CD4-positive, alpha-beta T cell treated with Interleukin-10 for 1 hour (primary cell): ENCODE measurements around the gene SLC13A5.
A peak's percentile ranks its signal among the peaks of the same experiment; 100 is the strongest.
"Not testable (repeated sequence)": the region's sequence is repeated elsewhere in the genome, so short reads cannot be mapped to it uniquely, and the experiment has no call there.

Experiments
- DNase-seq: peaks from one replicate; pipeline ENCODE4 v3.0.0-alpha.2; 2020

The SLC13A5 gene

DNA sequence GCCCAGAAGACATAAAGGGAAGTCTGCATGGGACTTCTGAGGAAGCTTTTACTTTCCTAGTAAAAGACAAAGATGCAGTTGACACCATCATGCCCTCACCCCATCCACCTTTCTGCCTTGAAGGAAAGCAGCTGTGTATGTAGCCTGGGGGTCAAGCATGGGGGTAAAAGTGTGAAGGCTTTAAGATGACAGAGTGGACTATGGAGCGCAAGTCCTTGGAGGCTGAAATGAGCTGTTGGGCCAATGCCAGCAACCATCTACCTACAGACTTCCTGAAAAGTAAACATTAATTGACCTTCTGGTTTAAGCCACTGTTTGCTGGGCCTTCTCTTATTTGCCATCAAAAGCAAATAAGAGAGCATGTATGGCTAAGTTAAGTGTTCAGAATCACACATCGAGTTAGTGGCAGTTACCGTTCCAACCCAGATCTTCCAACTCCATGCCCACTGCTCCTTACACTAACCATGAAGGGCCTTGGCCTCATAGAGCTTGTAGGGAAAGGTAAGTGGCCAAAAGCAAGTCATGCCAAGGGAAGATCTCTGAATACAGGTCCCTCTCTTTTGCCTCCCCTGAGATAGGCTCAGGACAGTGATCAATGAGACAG, 30.0 kb downstream of the SLC13A5 start:
- DNase-seq, result no peak

DNA sequence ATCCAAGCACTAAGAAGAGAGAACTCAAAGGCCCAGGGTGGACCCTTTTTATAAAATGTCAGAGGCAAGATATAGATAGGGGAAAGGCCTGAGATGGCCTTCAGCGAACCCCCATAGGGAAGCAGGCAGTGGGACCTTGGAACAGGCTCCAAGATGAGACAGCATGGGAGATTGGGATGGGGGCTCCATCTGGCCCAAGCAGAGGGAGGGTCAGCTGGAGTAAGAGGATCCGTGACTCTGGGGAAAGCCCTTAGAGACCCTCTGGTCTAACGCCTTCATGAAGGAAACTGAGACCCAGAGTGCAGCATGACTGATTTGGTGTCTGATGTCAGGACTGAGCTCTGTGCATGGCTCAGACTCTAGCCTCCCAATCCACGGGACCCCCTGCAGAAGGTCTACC, 30.8 kb downstream of the SLC13A5 start:
- DNase-seq, result no peak

GRCh38 chr17:6681671-6682070, 31.5 kb downstream of the SLC13A5 start:
- DNase-seq, result no peak

GRCh38 chr17:6681176-6681575, 32.0 kb downstream of the SLC13A5 start:
- no peak for DNase-seq

- no peak for DNase-seq
Observed at GRCh38 chr17:6679241-6679640, 33.9 kb downstream of the SLC13A5 start.

GRCh38 chr17:6677946-6678345, 35.2 kb downstream of the SLC13A5 start:
- no peak for DNase-seq

DNA sequence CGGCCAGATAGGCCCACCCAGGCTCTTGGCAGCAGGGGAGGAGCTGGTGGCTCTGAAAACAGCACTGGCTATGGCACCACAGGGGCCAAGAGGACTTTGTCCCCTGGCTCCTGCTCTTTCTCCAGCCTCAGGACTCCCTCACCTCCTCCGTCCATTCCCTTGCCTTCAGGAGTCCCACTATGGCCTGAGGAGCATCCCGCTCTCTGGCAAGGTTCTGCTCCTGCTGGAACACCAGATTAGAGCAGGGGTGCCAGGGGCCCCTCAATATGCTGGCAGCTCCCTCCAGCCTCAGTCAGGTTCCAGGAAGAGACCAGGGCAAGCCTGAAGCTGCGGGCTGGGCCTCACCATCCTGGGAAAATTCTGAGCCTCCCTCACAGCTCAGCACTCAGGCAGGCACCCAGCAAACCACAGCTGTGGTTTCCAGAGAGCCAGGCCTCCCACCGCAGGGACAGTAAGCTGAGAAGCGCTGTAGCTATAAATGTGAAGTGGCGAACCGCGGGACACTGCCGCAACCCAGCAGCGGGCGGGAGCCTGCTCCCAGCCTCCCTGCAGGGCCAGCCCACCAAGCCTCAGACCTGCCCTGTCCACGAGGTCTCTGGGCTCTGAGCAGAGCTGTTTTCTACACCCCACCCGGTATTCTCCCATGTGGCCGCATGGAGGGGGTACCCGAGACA, 35.9 kb downstream of the SLC13A5 start:
- no peak for DNase-seq

DNA sequence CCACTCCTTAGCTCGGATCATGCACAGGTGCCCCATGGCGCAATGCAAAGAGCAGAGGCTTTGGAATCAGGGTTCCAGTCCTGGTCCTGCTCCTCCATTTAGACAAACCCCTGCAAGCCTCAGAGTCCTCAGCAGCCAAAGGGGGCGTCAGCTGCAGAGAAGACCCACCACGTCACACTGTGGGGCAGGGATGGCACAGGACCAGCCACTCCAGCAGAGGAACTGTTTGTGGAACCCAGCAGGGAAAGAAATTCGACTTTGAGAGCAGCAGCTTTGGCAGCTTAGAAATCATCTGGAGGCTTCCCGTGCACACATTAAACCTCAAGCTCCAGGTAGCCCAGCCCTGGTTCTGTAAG, 36.4 kb downstream of the SLC13A5 start:
- no peak for DNase-seq

- DNase-seq, result no peak
Observed at GRCh38 chr17:6675201-6675825, 37.9 kb downstream of the SLC13A5 start.

DNA sequence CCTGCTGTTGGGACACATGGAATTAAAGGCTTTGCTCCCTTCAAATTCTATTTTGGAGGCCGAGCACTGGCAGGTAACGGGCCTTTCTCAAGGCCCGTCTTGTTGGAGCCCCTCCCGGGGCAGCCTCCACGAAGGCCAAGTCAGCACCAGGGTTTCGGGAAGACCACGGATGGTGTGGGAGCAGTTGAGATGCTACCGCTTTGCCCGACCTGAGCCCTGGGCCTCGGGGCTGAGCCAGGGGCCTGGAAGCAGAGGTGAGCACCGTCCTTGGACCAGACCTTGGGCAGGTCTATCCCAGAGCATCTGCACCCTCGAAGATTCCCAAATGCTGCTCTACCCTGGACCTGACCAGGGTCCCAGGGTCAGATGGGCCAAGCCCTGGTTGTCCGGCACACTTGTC, 38.6 kb downstream of the SLC13A5 start:
- DNase-seq, result no peak

- DNase-seq, result no peak
Observed at GRCh38 chr17:6671431-6671830, 41.7 kb downstream of the SLC13A5 start.

GRCh38 chr17:6670999-6671398, 42.2 kb downstream of the SLC13A5 start:
- no peak for DNase-seq

DNA sequence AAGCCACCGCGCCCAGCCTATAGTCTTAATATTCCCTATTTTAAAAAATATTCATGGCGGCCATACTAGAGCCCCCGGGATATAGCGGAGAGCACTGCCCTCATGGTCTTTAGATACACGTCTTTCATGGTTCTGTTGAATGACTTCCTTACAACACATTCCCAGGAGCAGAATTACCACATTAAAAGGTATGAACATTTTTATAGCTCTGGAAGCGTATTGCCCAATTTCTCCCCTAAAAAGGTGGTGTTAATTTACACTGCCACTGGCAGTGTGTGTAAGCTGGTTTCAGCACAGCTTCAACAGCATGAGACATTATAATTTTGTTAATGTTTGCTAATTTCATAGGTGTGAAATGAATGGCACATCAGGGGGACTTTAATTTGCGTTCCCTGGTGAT, 42.6 kb downstream of the SLC13A5 start:
- DNase-seq, result no peak

GRCh38 chr17:6669479-6670212, 43.5 kb downstream of the SLC13A5 start:
- DNase-seq, result no peak

DNA sequence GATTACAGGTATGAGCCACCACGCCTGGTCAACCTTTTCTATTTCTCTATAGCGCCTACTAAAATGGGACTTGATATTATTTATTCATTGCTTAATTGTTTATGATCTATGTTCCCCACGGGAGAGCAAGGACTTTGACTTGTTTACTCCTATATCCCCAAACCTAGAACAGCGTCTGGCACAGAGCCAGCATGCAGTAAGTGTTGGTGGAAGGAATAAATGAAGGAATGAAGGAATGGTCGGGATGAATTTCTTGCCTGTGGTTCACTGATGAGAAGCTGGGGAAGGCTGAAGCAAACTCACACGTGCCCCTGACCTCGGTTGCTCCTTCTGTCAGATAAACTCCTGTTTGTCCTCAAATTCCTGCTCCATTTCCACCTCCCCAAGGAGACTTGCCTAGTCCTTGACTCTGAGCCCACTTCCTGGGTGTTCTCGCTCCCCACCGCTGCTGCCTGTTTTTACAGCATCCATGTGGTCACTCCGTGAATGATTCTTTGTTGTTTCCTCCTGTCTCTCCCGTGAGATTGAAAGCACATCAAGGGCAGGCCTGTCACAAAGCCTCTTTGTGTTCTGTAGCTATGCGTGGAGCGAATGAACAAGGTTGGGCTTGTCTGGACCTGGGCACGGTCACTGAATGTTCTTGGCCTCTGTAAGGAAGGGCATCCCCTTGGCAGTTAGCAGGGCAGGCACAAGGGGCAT, 44.3 kb downstream of the SLC13A5 start:
- no peak for DNase-seq

DNA sequence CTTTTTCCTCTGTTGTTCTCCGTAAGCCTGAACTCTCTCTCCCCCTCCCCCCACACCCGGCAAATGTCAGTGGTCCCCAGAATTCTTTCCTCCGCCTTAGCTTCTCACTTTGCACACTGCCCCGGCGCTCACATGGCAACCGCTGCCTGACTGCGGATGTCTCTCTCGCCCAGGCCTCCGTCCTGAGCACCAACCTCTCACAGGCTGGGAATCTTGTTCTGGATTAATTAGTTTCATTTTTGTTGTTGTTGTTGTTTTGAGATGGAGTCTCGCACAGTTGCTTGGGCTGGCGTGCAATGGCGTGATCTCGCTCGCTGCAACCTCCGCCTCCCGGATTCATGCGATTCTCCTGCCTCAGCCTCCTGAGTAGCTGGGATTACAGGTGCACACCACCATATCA, 45.0 kb downstream of the SLC13A5 start:
- DNase-seq, result no peak

- no peak for DNase-seq
Observed at GRCh38 chr17:6667516-6667915, 45.7 kb downstream of the SLC13A5 start.

- no peak for DNase-seq
Observed at GRCh38 chr17:6666557-6666956, 46.6 kb downstream of the SLC13A5 start.

DNA sequence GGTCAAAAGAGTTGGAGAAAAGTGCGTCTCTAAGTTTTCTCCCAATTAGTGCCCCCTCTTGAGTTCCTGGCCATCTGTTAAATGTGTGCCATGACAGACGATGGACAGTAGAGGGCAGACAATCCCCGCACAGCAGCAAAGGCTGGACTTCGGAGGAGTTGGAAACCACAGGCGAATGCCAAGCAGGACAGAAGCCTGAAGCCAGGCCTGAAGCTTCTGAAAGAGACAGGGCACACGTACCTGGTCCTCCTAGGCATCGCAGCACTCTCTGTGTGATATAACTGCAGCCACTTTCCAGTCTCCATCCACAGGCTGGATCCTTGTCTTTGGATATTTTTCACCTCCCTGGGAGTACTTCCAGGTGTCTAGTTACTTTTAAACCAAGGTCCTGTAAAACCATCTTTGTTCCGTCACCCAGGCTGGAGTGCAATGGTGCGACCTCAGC, 47.1 kb downstream of the SLC13A5 start:
- DNase-seq, result peak; percentile 62

DNA sequence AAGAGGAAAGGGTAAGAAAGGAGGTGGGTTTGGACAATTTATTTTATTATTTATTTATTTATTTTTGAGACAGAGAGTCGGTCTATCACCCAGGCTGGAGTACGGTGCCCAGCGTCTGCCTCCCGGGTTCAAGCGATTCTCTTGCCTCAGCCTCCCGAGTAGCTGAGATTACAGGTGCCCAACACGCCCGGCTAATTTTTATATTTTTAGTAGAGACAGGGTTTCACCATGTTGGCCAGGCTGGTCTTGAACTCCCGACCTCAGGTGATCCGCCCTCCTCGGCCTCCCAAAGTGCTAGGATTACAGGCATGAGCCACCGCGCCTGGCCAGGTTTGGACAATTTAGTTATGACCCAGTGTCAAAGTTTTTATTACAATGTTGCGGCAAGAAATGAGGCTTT, 50.0 kb downstream of the SLC13A5 start:
- not testable (repeated sequence) for DNase-seq

DNA sequence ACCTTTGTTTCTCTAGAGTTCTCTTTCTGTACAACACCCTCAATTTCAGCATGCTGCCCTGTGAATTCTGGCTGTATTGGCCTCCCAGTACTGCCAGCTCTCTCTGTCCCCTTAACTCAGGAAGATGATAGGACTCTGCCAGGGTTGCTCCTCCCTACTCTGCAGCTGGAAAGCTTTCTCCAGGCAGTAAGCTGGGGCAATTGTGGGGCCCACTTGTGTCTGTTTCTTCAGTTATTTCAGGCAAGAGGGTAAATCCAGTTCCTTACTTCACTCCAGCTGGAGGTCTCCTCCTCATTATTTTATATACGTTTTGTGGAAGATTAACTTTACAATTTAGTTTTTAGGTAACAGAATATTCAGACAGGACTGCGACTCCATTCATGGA, 51.7 kb downstream of the SLC13A5 start:
- no peak for DNase-seq

- no peak for DNase-seq
Observed at GRCh38 chr17:6660805-6661463, 52.2 kb downstream of the SLC13A5 start.

GRCh38 chr17:6660101-6660500, 53.1 kb downstream of the SLC13A5 start:
- DNase-seq, result no peak
